ENCODE data around the gene PTPN12.

The PTPN12 gene

DNA sequence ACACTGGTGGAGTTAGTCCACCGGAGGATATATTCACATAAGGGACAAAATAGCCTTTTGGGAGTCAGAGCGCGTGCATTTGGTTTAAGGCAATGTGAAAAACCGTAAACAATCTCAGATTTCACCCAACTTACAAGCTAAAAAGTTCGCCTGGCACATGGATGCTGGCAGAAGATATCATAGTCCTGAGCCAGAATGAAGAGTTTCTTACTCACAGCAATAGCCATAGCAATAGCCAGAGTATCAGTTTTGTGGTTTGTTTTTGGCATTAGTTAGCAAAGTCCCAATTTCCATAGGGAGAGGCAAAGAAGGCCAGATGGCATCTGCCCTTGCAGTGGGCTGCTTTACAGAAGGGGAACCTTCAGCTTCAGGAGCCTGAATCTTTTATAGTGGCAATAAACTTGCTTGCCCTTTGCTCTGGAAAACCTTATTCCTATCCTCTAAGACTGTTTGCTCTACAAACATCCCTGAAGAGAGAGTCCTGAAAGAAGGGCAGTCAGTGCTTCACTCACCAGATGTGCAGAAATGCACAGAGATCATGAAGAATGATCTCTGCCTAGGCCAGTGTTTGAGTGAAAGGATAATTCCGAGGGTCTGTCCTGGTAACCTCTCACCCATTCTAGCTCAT is 130.5 kb downstream of the PTPN12 start:
- no peak for TF ChIP-seq CTCF (IDR thresholded peaks at IDR 0.05; ENCODE audit: low read depth, low read length)
- peak in 1 of 2 donors; percentile 28 for DNase-seq (ENCODE audit: low read depth in 2 of 2)
- no peak overlapping the region for H3K4me3 ChIP-seq (replicated peaks in 1 of 2; ENCODE audit: low read depth in 2 of 2, low read length in 2 of 2)

GRCh38 chr7:77674878-77675277 is 137.8 kb downstream of the PTPN12 start:
- H3K4me3 ChIP-seq (replicated peaks in 1 of 2; ENCODE audit: low read depth in 2 of 2, low read length in 2 of 2) = no peak overlapping the region
- peak; percentile 43 to 73 for DNase-seq (ENCODE audit: low read depth in 2 of 2)
- TF ChIP-seq CTCF (IDR thresholded peaks at IDR 0.05; ENCODE audit: low read depth, low read length) = no peak

DNA sequence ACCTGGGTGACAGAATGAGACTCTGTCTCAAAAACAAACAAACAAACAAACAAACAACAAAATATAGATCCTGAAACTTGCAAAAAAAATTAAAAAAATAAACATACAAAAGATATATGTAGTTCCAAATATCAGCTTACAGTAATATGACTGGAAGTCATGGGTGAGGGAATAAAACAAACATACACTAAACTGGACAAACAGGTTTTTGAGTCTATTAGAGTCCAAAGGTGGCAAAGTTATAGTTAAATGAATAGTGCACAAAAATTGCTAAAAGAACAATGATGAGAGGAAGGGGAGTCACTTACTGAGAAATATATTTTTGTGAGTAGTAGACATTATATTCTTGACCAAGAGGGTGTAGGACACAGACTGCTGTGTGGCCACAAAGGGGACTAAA is 142.5 kb downstream of the PTPN12 start:
- H3K4me3 ChIP-seq (replicated peaks in 1 of 2; ENCODE audit: low read depth in 2 of 2, low read length in 2 of 2) = no peak overlapping the region
- no peak for TF ChIP-seq CTCF (IDR thresholded peaks at IDR 0.05; ENCODE audit: low read depth, low read length)
- no peak for DNase-seq (ENCODE audit: low read depth in 2 of 2)

DNA sequence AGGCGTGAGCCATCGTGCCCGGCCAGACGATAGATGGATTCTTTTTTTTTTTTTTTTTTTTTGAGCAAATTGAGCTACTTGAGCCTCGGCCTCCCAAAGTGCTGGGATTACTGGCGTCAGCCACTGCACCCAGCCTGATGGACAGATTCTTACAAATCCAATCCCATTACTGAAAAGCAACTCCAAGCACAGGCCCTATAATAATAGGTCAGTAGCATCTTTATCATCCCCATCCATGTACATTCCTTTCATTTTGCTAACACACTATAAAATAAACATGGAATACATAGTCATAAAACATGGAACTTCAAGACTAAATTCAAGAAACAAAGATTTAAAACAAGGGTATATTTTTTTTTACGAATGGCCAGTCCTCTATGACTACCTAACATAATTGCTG is 143.2 kb downstream of the PTPN12 start:
- H3K4me3 ChIP-seq (replicated peaks in 1 of 2; ENCODE audit: low read depth in 2 of 2, low read length in 2 of 2) = no peak overlapping the region
- TF ChIP-seq CTCF (IDR thresholded peaks at IDR 0.05; ENCODE audit: low read depth, low read length) = no peak
- no peak for DNase-seq (ENCODE audit: low read depth in 2 of 2)

DNA sequence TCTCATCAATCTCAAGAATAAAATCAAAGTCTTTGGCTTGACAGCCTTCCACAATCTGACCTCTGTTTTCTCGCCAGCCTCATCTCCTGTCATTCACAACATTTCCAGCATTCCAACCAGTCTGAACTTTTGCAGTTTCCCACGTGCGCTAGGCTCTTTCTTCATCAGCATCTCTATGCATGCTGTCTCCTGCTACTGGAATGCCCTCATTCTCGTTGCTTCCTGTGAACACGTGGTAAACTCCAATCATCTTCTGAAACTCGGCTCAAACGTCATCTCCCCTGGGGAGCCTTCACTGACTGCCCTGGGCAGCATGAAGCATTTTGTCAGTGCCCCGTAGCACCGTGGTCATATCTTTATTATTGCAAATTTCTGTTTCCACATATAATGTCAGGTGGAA is 146.9 kb downstream of the PTPN12 start:
- no peak overlapping the region for H3K4me3 ChIP-seq (replicated peaks in 1 of 2; ENCODE audit: low read depth in 2 of 2, low read length in 2 of 2)
- no peak for TF ChIP-seq CTCF (IDR thresholded peaks at IDR 0.05; ENCODE audit: low read depth, low read length)
- peak; percentile 91 to 98 for DNase-seq (ENCODE audit: low read depth in 2 of 2)

DNA sequence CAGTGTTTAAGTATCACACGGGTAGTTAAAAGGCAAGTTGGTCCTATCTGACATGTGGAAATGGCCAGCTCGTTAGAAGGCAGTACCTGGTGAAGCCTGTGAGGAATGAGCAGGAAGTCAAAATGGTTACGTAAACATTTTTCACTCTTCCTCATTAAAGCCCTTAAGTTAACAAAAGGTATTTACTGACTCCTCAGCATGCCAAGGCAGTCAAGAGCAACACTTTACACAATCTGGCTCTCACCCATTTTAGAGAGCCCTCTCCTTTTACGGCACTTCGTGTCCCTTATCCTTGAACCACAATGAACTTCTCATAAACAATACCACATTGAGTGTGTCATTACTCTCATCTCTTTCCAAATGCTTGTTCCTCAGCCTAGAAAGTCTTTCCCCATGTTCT is 148.1 kb downstream of the PTPN12 start:
- DNase-seq (ENCODE audit: low read depth in 2 of 2) = peak; percentile 23 to 28
- H3K4me3 ChIP-seq (replicated peaks in 1 of 2; ENCODE audit: low read depth in 2 of 2, low read length in 2 of 2) = no peak overlapping the region
- TF ChIP-seq CTCF (IDR thresholded peaks at IDR 0.05; ENCODE audit: low read depth, low read length) = no peak

All from cardiac fibroblast (primary cell).